Kidney epithelial cell (primary cell): ENCODE data around the gene NABP1. TPM values are rescaled to one million over a fixed set of nuclear protein-coding genes. Genes with fewer than 3 reads are reported as not detected.

Experiments
- DNase-seq: peaks from one replicate; pipeline ENCODE4 v3.0.0-alpha.2; 2010; ENCODE audit warnings: low read depth
- H3K27me3 ChIP-seq: 2 replicates; pipeline ENCODE4 v1.6.0; 2011; ENCODE audit warnings: low read length; ENCODE audit not compliant: control insufficient read depth, insufficient read depth
- H3K36me3 ChIP-seq: 2 replicates; pipeline ENCODE4 v1.5.1; 2011; ENCODE audit warnings: low read length; ENCODE audit not compliant: control insufficient read depth, insufficient read depth
- H3K4me3 ChIP-seq: 2 replicates; pipeline ENCODE4 v1.5.1; 2011; ENCODE audit warnings: low read depth, mild to moderate bottlenecking, control low read depth, low read length
- total RNA-seq: library from RNA; depleted of rRNA; stranded (reverse); fragments of >200 nt; gene quantifications from 2 replicates; pipeline ENCODE4 v1.2.3, GENCODE V29; 2015
- TF ChIP-seq, protein P1 (sequence below): IDR thresholded peaks from 2 replicates; pipeline ENCODE4 v1.5.1; 2011; ENCODE audit warnings: mild to moderate bottlenecking, moderate library complexity, low read length, control low read depth, inconsistent platforms; ENCODE audit not compliant: insufficient read depth, poor library complexity, severe bottlenecking

The NABP1 gene
- total RNA-seq, 1 donor from 2014 or later, result 18.3 TPM

GRCh38 chr2:191719938-191720337 is 42.0 kb downstream of the NABP1 start:
- Histone ChIP-seq H3K27me3 (no peaks in the 10 kb centered on the region), H3K4me3 (no peak overlapping the region), H3K36me3 (no peaks in the 10 kb centered on the region)
- no peak for DNase-seq
- TF ChIP-seq, protein P1, sequence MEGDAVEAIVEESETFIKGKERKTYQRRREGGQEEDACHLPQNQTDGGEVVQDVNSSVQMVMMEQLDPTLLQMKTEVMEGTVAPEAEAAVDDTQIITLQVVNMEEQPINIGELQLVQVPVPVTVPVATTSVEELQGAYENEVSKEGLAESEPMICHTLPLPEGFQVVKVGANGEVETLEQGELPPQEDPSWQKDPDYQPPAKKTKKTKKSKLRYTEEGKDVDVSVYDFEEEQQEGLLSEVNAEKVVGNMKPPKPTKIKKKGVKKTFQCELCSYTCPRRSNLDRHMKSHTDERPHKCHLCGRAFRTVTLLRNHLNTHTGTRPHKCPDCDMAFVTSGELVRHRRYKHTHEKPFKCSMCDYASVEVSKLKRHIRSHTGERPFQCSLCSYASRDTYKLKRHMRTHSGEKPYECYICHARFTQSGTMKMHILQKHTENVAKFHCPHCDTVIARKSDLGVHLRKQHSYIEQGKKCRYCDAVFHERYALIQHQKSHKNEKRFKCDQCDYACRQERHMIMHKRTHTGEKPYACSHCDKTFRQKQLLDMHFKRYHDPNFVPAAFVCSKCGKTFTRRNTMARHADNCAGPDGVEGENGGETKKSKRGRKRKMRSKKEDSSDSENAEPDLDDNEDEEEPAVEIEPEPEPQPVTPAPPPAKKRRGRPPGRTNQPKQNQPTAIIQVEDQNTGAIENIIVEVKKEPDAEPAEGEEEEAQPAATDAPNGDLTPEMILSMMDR, result no peak

GRCh38 chr2:191721331-191721730 is 43.4 kb downstream of the NABP1 start:
- no peak for DNase-seq
- Histone ChIP-seq H3K36me3 (no peaks in the 10 kb centered on the region), H3K4me3 (no peak overlapping the region), H3K27me3 (no peaks in the 10 kb centered on the region)
- TF ChIP-seq, protein P1, result no peak

DNA sequence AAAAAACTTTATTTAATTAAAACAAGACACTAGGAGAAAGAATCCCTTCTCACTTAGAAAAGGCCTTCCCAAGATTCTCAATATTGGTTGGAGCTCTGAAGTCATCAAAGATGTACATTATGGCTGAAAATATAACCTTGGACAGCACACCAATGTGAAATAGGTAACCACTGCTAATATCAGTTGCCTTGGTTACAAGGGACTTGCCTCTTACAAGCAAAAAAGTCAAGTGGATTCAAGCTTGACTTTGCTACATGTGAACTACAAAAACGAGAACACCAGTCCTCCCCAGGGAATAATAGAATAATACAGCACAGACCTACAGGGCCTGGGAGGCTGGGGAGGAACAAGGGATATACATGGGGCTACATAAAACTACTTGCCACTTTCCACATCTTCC is 46.1 kb downstream of the NABP1 start:
- no peaks in the 10 kb centered on the region for H3K36me3 ChIP-seq
- DNase-seq, result no peak
- no peak overlapping the region for H3K4me3 ChIP-seq
- TF ChIP-seq, protein P1, result no peak
- no peaks in the 10 kb centered on the region for H3K27me3 ChIP-seq

GRCh38 chr2:191728750-191729624 is 51.1 kb downstream of the NABP1 start:
- no peak overlapping the region for H3K4me3 ChIP-seq

DNA sequence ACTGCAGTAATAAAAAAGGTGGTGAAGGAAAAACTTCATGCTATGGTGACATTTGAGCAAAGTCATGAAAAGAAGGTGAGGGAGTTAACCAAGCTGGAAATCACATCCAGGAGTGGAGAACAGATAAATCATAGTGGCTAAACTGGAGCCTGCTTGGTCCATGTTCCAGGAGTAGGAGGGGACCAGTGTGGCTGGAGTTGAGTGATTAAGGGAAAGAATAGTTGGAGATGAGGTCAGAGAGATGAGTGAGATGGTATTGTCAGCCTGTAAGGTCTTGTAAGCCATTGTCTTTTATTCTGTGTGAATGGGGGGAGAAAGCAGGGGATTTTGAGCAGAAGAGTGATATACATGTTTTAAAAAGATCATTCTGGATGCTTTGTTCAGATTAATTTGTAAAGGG is 52.3 kb downstream of the NABP1 start:
- TF ChIP-seq, protein P1, result no peak
- Histone ChIP-seq H3K36me3 (no peaks in the 10 kb centered on the region), H3K27me3 (no peaks in the 10 kb centered on the region), H3K4me3 (no peak overlapping the region)
- no peak for DNase-seq

More at GRCh38 chr2:191728750-191729624, 51.1 kb downstream of the NABP1 start:
- DNase-seq, result no peak
- Histone ChIP-seq H3K27me3 (no peaks in the 10 kb centered on the region), H3K36me3 (no peaks in the 10 kb centered on the region)
- TF ChIP-seq, protein P1, result no peak

Other genes starting within 250 kb of the NABP1 start
- 0.21 and 0.62 TPM in 2 replicates for gene CAVIN2, start 169.0 kb downstream of the NABP1 start, total RNA-seq